ENCODE measurements around the gene FRMPD4.

The FRMPD4 gene

DNA sequence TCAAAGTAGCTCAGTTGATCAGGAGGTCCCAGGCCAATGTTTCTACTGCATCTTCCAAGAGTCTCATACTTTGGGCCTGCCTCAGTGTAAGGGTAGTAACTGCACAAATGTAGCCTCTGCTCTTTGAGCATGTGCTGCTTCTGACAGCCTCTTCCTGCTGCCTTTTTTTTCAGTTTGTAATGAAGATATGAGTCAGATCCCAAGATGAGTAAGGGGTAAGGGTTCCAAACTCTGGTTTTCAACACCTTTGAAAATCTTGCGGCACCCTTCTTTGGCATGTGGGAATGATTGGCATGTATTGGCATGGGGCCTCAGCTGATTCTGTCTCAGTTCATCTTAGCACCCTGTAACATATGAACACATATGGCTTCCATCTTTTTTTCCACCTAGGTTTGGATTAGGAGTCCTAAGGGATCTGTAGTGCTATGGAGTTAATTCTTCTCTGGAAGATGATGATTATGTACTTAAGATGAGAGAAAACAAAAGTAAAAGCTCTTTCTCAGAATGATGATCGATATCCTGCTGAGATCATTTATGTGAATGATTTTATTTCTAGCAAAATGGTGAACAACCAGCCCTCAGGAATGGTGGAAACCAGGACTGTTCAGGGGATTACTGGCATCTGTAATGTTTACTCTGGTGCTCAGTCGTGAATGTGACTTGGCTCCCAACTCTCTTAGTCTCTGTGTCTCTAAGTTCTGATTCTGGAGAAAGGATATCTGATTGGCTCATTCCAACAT, 534.3 kb downstream of the FRMPD4 start:
- no peak for DNase-seq (ENCODE audit: low spot score)

DNA sequence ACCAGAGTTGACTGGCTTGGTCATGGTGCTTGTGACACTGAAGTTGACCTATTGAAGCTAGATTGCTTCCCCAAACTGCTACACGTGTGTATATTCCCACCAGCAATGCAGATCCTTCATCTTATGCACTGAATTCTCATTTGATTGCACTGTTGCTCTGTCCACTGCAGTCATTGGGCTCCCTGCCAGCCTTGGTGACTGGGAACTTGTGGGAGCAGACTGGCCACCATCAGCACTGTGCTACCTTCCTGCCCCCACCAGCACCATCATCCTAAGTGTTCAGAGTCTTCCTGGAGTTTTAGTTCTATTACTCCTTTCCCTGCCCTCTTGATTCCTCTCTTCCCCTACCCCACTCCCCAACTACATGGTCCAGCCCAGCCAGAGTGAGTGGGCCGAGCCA, 535.2 kb downstream of the FRMPD4 start:
- no peak for DNase-seq (ENCODE audit: low spot score)

DNA sequence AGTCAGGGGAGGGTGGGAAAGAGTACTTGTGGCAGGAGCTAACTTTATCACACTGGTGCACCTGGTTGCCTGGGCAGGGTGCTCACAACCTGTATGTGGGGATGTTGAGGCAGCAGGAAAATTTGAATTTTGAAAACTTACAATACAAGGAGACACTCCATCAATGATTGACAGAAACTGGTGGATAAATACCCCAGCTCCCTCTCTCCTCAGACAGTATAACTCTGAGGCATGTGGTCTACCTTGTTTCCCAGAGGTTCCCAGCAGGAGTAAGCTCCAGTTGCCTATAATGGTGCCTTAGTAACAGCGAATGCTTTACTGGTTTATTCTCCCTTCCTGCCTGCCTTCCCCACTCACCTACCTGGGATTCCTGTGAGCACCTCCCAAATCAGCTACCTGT, 541.2 kb downstream of the FRMPD4 start:
- no peak for DNase-seq (ENCODE audit: low spot score)

DNA sequence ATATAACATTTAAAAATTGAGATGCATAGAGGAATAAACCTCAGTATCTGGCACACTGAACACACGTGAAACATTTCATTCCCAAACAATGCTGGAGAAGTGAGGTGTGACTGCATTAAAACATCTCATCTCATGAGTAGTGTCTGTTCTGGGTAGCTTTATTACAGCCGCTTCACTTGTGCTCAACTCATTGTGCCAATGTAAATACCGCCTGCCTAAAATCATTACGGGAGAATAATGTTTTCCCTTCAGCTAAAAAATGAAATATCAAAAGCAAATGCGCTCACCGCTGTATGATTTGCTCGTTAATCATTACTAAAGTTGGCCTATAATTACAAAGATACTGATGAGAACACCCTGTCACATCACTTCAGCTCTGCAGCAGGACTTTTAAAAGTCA, 542.8 kb downstream of the FRMPD4 start:
- DNase-seq (ENCODE audit: low spot score) = no peak

DNA sequence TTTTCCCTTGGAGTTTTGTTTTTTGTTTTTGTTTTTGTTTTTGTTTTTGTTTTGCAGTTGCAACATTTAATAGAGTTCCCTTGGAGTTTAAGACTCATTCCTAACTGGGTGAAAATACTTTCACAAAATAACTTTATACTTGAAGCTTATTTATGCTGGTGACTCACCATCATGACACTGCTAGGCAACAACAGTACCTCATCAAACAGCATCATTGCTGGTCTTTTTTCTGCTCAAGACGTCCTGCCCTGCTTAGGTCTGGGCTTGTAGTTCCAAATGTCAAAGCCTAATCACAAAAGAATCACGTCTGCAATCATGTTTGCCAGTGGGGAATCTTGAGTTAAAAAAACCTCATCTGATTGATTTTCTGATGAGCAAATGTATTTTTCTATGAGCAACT, 547.3 kb downstream of the FRMPD4 start:
- no peak for DNase-seq (ENCODE audit: low spot score)

DNA sequence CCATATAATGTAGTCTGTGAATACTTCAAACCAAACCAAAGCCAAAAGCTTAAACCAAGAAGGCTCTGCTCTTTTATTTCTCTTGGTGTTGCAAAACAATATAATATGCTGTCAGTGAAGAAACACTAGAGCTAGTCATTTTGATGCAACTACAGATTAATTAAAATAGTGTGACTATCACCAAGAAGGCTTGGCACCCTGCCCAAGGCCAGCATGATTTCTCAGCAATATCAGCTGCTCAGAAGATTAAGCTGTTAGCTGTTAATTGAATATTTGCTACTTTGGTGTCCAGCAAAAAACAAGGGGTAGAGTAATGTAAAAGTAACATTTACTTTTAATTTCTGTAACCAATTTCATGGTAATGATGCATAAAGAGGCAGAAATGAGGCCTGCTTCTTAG, 548.1 kb downstream of the FRMPD4 start:
- DNase-seq (ENCODE audit: low spot score) = no peak

DNA sequence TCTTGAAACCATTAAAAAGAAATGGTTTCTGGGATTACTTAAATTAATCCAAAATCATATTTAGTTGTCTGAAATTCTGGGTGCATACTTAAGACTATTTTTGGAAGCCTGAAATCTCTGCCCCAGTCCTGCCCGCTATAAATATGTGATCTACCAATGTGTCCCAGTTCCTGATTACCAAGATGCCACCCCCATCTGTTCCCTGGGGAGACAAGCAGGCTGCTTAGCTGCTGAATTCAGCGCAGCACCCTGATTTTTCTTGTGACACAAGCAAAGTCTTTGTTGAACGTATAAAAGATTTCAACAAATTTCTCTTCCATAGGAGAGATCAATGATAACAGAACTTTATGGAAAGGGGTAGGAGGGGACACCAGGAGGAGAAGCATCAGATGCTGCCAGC, 552.4 kb downstream of the FRMPD4 start:
- no peak for DNase-seq (ENCODE audit: low spot score)

DNA sequence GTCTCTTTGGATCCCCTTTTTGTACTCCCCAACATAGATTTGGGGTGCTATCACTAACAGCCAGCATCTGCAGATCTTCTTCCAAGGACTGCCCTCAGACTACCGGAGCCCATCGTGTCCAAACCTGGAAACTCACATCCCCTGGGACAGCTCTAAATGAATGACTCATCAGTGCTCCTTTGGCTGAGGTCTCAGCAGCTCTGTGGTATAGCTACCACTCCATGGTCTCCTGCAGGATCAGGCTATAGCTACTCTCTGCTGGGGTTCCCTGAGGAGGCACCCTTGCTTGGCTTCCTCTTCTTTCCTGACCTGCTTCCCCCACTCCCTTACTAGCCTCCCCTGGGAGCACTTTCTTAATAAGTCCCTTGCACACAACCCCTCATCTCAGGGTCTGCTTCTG, 555.5 kb downstream of the FRMPD4 start:
- no peak for DNase-seq (ENCODE audit: low spot score)

DNA sequence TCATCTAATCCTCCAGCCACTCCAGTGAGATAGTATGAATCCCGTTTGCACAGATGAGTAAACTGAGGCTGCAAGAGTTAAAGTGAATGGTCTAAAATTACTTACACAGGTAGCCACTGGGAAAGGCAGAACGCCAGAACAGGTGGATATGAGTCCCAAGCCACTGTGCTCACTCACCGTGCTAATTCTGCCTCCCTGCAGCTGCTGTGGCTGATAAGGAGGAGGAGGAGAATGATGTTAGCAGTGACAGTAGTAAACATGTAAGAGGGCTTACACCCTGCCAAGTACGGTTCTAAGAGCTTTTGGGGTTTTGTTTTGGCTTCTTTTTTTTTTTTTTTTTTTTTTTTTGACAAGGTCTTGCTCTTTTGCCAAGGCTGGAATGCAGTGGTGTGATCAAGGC, 562.5 kb downstream of the FRMPD4 start:
- DNase-seq (ENCODE audit: low spot score) = no peak

DNA sequence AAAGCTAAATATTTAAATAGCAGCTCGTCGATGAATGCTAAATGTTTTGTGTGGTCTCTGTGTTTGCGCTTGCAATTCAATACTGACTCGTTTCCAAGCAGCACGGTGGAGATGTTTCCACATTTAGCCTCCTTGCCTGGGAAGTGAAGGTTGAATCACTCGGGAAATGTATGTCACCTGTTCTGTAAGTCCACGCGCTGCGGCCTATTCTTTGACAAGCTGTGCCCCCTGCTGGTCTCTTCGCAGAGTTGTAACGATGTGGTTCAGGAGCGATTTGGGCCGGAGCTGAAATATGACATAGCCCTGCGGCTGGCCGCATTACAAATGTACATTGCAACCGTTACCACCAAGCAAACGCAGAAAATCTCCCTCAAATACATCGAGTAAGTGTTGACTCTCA, 563.4 kb downstream of the FRMPD4 start:
- peak; percentile 23 for DNase-seq (ENCODE audit: low spot score)

DNA sequence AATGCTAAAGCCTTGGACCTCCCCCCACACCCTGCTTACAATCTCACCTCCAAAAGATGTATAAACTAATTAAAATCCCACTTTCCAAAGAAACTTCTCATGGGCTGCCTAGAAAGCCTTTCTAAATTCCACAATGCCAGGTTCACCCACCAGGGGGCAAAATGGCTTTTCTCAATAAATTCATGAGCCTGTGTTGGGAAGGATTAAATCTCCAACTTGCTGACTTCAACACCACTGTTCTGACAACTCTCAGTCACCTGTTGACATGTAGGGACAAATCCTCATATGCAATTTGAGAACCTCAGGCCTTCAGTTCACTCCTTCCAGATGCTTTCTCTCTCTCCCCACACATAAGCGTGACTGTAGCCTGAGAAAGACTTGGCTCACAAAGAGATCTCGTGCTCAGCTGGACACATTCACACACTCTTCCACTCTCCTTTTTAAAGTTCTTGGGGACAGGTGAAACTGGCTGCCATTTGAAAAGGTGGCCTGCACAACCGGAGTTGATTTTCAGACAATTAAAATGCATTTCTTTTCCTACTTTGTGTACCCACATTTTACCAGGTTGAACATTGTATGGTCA, 564.3 kb downstream of the FRMPD4 start:
- DNase-seq (ENCODE audit: low spot score) = no peak

DNA sequence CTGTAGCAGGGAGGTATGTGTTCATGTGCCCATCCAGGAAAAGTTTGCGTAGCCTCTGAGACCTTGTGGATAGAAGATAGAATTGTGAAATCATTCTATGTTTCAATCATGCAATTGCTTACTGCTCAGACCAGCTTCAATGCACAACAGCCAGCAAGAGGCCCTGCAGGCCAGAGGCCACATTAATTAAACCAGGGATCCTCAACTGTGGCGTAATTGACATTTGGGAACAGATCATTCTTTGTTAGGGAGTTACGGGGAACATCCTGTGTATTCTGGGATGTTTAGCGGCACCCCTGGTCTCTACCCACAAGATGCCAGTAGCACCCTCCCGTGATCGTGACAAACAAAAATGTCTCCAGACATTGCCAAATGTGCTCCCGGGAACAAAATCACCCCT, 566.4 kb downstream of the FRMPD4 start:
- DNase-seq (ENCODE audit: low spot score) = no peak

DNA sequence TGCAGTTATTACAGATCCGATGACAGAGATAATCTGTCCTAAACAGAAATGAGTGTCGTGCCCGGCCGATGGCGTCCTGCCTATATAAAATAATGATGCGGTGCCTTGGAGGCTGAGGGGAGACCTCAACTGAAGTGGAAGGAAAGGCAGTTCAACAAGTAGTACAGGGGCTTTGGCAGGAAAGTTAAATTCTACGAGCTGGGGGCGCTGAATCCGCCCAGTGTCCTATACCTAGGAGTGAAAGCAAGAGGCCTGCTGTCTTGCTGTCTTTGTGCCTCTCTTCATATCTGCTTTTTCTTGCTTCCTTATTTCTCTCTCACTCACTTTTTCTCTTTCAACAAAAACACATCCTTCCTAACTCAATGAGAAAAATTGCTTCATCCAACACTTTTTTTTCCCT, 570.8 kb downstream of the FRMPD4 start:
- DNase-seq (ENCODE audit: low spot score) = no peak

DNA sequence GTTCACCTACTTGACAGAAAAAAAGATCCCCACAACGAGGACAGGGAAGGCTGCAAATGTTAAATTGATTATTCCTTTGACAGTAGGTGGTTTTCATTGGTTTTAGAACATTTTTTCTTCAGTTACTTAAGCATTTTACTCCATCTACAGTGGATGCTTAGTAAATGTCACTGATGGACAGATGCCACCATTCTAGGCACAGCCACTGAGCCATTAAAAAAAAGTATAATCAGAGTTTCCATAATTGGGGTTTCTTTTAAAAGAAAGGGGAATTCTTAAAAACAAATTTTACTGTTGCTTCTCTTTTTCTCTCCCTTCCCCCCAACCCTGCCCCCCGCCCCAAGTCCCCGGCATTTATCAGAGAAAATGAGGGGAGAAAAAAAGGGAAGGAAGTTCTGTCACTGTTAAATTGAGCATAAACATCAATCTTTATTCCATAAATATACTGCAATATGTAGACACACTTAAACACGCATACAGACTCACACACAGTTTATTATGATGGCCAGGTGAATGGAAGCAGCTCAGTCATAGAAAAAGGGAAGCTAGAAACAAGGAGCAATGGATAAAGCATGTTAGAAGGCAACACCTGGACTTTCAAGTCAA, 573.3 kb downstream of the FRMPD4 start:
- DNase-seq (ENCODE audit: low spot score) = no peak

DNA sequence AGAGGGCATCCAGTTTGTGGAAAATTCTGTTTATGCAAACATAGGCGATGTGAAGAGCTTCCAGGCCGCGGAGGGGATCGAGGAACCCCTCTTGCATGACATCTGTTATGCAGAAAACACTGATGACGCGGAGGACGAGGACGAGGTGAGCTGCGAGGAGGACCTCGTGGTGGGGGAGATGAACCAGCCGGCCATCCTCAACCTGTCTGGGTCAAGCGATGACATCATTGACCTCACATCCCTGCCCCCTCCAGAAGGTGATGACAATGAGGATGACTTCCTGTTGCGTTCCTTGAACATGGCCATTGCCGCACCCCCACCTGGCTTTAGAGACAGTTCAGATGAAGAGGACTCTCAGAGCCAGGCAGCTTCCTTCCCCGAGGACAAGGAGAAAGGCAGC, 578.3 kb downstream of the FRMPD4 start:
- DNase-seq (ENCODE audit: low spot score) = no peak

DNA sequence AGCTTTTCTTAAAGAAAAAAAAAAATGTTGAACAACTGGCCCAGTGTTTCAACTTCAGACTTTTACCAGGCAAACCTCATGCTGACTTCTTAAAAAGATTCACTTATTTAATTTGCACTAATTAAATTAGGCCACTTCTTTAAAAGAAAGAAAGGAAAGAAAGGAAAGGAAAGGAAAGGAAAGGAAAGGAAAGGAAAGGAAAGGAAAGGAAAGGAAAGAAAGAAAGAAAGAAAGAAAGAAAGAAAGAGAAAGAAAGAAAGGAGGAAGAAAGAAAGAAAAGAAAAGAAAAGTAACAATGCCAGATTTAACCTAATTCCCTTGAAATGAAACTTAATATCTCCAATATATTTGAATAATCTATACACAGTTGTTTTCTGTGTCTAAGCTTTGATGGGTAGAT, 581.6 kb downstream of the FRMPD4 start:
- DNase-seq (ENCODE audit: low spot score) = no peak

DNA sequence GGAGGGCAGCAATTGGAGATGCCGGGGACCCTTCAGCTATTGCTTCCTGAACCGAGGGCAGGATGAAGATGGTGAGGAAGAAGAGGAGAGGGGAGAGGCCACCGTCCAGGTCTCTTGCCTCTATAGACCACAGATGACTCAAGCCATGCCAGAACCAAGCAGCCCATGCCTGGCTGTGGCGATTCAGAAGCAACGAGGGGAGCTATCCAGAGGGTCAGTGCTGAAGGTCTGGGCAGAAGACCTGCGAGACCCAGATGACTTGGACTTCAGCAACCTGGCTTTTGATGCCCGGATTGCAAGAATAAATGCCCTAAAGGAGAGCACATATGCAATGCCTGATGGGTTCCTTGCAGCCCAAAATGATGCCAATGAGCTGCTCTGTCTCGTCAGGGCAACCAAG, 582.8 kb downstream of the FRMPD4 start:
- DNase-seq (ENCODE audit: low spot score) = no peak

DNA sequence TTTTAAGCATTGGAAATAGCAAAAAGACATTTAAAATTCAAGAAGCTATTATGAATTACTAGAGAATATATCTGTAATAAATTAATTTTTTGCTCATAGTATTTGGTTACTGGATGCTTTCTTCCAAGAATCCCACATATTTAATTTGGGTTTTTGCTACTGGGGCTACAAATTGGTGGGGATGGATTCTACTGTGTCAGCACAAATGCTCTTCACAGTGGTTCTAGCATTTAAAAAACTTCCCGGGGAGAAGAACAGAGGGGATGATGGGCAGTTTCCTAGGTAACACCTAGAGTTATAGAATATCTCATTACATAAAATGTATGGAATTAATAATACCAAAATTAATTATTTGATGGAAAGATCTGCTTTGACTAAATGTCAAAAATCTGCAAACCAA, 584.0 kb downstream of the FRMPD4 start:
- DNase-seq (ENCODE audit: low spot score) = no peak

DNA sequence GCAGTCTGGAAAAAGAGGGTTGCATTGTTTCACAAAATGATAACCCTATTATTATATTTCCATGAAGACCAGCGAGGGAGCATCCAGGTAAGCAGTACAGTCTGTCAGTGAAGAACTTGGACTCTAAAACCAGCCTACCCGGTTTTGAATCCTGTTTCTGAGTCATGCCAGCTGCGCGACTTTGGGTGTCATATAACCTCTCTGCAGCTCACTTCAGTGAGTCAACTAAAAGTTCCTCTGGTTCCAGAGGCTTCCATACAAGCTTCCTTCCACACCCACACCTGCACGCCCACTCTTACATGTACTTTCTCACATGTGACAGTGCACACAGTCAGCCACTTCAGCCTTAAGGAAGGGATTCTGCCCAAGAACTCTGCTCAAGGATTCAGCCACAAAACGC, 603.1 kb downstream of the FRMPD4 start:
- DNase-seq (ENCODE audit: low spot score) = no peak

DNA sequence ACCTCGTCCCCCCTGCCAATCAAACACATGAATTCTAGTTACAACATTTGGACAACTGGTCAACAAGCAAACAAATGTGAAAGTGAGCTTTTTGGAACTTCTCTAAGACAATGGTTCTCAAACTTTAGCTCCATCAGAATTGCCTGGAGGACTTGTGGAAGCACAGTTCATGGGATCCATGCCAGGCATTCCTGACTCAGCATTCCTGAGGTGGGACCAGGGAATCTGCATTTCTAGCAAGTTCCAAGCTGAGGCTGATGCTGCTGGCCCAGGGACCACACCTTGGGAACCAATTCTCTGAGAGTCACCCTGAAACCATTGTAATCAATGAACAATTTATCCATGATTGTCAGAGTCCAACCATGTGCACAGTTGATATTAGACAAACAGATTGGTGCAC, 609.2 kb downstream of the FRMPD4 start:
- DNase-seq (ENCODE audit: low spot score) = no peak

DNA sequence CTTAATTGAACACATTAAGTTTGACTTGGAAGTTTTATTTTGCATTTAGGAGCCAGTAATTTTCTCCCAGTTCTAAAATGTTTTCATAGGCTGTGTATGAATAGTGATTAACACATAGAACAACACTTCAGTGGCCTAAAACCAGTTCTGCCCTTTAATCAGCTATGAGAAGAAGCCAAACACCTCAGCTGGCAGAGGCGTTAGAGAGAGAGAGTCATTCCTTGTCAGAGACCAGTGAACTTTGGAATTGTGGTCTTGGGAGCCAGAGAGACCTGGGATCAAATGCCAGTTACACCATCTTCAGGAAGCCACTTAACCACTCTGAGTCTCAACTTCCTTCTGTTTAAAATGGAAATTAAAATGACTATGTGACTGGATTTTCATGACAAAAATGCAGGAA, 613.6 kb downstream of the FRMPD4 start:
- no peak for DNase-seq (ENCODE audit: low spot score)

DNA sequence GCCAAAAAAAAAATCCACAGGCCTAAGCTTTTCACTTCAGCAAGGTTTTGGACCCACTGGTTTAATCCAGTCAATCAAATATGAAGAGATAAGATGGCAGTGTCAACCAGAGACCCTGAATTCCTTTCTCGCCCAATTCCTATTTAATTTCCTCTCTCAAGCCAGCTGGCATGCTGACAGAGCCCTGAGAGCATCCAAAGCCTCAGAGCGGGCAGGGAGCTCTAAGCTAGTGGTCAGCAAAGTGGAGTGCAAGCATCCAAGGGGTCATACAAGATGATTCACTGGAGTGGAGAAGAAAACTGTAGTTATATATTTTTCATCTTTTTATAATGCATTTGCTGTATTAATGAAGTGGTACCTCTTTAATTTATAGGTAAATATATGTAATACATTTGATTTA, 615.1 kb downstream of the FRMPD4 start:
- DNase-seq (ENCODE audit: low spot score) = no peak

DNA sequence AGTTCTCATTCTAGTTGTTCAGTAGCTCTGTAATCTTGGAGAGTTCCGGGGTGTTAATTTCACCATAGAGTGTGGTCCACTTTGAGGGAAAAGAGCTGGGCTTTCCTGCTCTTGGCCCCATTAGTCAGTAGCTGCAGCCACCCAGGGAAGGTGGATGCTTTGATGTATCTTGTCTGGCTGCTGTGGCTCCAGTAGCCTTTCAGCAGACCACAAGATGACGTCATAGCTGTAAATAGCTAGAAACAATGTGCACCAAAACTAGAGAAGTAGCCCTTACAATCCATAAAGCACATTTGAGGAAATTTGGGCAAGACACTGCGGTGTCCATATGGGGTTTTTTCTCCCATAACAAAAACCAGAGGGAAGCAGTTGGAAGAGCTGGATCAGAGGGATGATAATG, 620.0 kb downstream of the FRMPD4 start:
- no peak for DNase-seq (ENCODE audit: low spot score)

DNA sequence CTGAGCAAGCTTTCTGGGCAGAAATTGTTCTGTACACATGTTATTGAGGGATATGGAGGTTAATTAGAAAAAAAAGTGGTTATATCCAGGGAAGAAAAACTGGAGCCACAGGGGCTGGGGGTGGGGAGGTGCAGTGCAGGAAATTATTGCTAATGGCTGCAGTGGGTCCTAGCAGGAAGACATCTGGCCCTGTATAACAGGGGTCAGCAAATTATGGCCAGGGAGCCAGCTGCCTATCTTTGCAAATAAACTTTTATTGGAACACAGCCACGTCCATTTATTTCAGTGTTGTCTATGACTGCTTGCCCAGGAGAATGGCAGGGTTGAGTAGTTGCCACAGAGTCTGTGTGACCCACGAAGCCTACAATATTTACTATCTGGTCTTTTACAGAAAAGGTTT, 629.6 kb downstream of the FRMPD4 start:
- no peak for DNase-seq (ENCODE audit: low spot score)
